Neural cell (in vitro differentiated cells): ENCODE measurements around the gene MDM4. TPM values are rescaled to one million over a fixed set of nuclear protein-coding genes. Genes with fewer than 3 reads are reported as not detected.

Experiments used
- H2AFZ ChIP-seq: fragments of 200-600, 300-800 bp; sonication (generic), shearing (Covaris generic); 2 replicates; pipeline ENCODE4 v1.6.0; 2014; ENCODE audit warnings: low read depth, mild to moderate bottlenecking, antibody characterized with exemption, low read length, moderate library complexity
- H3F3A ChIP-seq: fragments of 200-600 bp; shearing (Covaris generic); 2 replicates; pipeline ENCODE4 v1.6.1; 2016; ENCODE audit warnings: mild to moderate bottlenecking, moderate library complexity, mixed read lengths, antibody characterized with exemption, low read length; ENCODE audit not compliant: insufficient read depth, poor library complexity, severe bottlenecking
- H3K27ac ChIP-seq: fragments of 200-600, 300-800 bp; sonication (generic), shearing (Covaris generic); 2 replicates; pipeline ENCODE4 v1.5.1; 2014; ENCODE audit warnings: mild to moderate bottlenecking, low read length, moderate library complexity
- H3K27me3 ChIP-seq: fragments of 300-800, 200-600 bp; sonication (generic), shearing (Covaris generic); 2 replicates; pipeline ENCODE4 v1.6.0; 2014; ENCODE audit warnings: mild to moderate bottlenecking, low read depth, low read length, moderate library complexity; ENCODE audit not compliant: insufficient read depth
- H3K36me3 ChIP-seq: fragments of 300-800, 200-600 bp; sonication (generic), shearing (Covaris generic); 2 replicates; pipeline ENCODE4 v1.5.1; 2014; ENCODE audit warnings: mild to moderate bottlenecking, antibody characterized with exemption, low read length, moderate library complexity; ENCODE audit not compliant: insufficient read depth
- H3K4me2 ChIP-seq: fragments of 300-800, 200-600 bp; sonication (generic), shearing (Covaris generic); 2 replicates; pipeline ENCODE4 v1.6.0; 2014; ENCODE audit warnings: mild to moderate bottlenecking, low read length
- H3K4me3 ChIP-seq: fragments of 300-800, 200-600 bp; sonication (generic), shearing (Covaris generic); 2 replicates; pipeline ENCODE4 v1.5.1; 2014; ENCODE audit warnings: mild to moderate bottlenecking, low read length, moderate library complexity
- H3K79me2 ChIP-seq: fragments of 200-600 bp; shearing (Covaris generic); replicated peaks from 2 replicates; pipeline ENCODE4 v1.6.0; 2014; ENCODE audit warnings: mild to moderate bottlenecking, low read length, moderate library complexity; ENCODE audit not compliant: insufficient read depth
- H3K9ac ChIP-seq: fragments of 300-800, 200-600 bp; sonication (generic), shearing (Covaris generic); 2 replicates; pipeline ENCODE4 v1.6.1; 2016; ENCODE audit warnings: mild to moderate bottlenecking, low read length, mixed read lengths
- H3K9me2 ChIP-seq: fragments of 200-600 bp; shearing (Covaris generic); 2 replicates; pipeline ENCODE4 v1.6.1; 2016; ENCODE audit warnings: mild to moderate bottlenecking, low read length, mixed read lengths; ENCODE audit not compliant: insufficient read depth
- H3K9me3 ChIP-seq: fragments of 200-600, 300-800 bp; sonication (generic), shearing (Covaris generic); 2 replicates; pipeline ENCODE4 v1.6.1; 2016; ENCODE audit warnings: mild to moderate bottlenecking, mixed run types, low read length, moderate library complexity, mixed read lengths
- H4K20me1 ChIP-seq: fragments of 200-600 bp; shearing (Covaris generic); 2 replicates; pipeline ENCODE4 v1.6.1; 2016; ENCODE audit warnings: mild to moderate bottlenecking, mixed run types; ENCODE audit not compliant: insufficient read depth
- CTCF ChIP-seq: fragments of 450-650 bp; IDR thresholded peaks from 2 replicates; pipeline ENCODE4 v1.5.1; 2014; ENCODE audit warnings: antibody characterized with exemption, mild to moderate bottlenecking, moderate library complexity; ENCODE audit not compliant: poor library complexity, severe bottlenecking
- EP300 ChIP-seq: fragments of 450-650 bp; conservative IDR thresholded peaks from 2 replicates; pipeline ENCODE4 v1.6.1; 2014; ENCODE audit warnings: antibody characterized with exemption, mild to moderate bottlenecking, moderate library complexity; ENCODE audit not compliant: poor library complexity, severe bottlenecking
- EZH2 ChIP-seq: fragments of 200-600, 300-800 bp; shearing (Covaris generic), sonication (generic); IDR thresholded peaks from 2 replicates; pipeline ENCODE4 v1.6.1; 2014; ENCODE audit warnings: antibody characterized with exemption, low read length, borderline replicate concordance, mild to moderate bottlenecking; ENCODE audit not compliant: insufficient read depth, poor library complexity, severe bottlenecking
- MXI1 ChIP-seq: fragments of 450-650 bp; conservative IDR thresholded peaks from 2 replicates; pipeline ENCODE4 v1.6.1; 2014; ENCODE audit warnings: antibody characterized with exemption, mild to moderate bottlenecking; ENCODE audit not compliant: poor library complexity, severe bottlenecking
- POLR2AphosphoS5 ChIP-seq: IDR thresholded peaks from 2 replicates; pipeline ENCODE4 v1.6.1; 2012
- RAD21 ChIP-seq: fragments of 450-650 bp; conservative IDR thresholded peaks from 2 replicates; pipeline ENCODE4 v1.6.1; 2014; ENCODE audit warnings: antibody characterized with exemption, mild to moderate bottlenecking, moderate library complexity
- SMC3 ChIP-seq: fragments of 450-650 bp; conservative IDR thresholded peaks from 2 replicates; pipeline ENCODE4 v1.6.1; 2014; ENCODE audit warnings: antibody characterized with exemption, mild to moderate bottlenecking, moderate library complexity; ENCODE audit not compliant: poor library complexity
- TAF1 ChIP-seq: IDR thresholded peaks from 2 replicates; pipeline ENCODE4 v1.6.1; 2012; ENCODE audit warnings: low read depth
- polyA plus RNA-seq: library from polyadenylated mRNA; depleted of rRNA; stranded (reverse); fragments of >200 nt; gene quantifications from 2 replicates; pipeline ENCODE4 v1.2.3, GENCODE V29; 2014
- TF ChIP-seq, protein P1 (sequence below): IDR thresholded peaks from 2 replicates; pipeline ENCODE4 v1.6.1; 2012; ENCODE audit warnings: borderline replicate concordance

The MDM4 gene
- polyA plus RNA-seq, 1 donor from 2014 or later = 36.8 TPM

- no peaks in the 10 kb centered on the region for H3K9me2 ChIP-seq
- H3K9me3 ChIP-seq = no peaks in the 10 kb centered on the region
- H4K20me1 ChIP-seq = no peaks in the 10 kb centered on the region
- H3K36me3 ChIP-seq = no peaks in the 10 kb centered on the region
- no peaks in the 10 kb centered on the region for H3K27me3 ChIP-seq
- no peak overlapping the region for H3K27ac ChIP-seq
- H3K9ac ChIP-seq = no peak overlapping the region
- H3K4me3 ChIP-seq = no peak overlapping the region
- no peaks in the 10 kb centered on the region for H3K79me2 ChIP-seq
- H3K4me2 ChIP-seq = no peak overlapping the region
- TF ChIP-seq EP300 = no peak
- TF ChIP-seq, protein P1, sequence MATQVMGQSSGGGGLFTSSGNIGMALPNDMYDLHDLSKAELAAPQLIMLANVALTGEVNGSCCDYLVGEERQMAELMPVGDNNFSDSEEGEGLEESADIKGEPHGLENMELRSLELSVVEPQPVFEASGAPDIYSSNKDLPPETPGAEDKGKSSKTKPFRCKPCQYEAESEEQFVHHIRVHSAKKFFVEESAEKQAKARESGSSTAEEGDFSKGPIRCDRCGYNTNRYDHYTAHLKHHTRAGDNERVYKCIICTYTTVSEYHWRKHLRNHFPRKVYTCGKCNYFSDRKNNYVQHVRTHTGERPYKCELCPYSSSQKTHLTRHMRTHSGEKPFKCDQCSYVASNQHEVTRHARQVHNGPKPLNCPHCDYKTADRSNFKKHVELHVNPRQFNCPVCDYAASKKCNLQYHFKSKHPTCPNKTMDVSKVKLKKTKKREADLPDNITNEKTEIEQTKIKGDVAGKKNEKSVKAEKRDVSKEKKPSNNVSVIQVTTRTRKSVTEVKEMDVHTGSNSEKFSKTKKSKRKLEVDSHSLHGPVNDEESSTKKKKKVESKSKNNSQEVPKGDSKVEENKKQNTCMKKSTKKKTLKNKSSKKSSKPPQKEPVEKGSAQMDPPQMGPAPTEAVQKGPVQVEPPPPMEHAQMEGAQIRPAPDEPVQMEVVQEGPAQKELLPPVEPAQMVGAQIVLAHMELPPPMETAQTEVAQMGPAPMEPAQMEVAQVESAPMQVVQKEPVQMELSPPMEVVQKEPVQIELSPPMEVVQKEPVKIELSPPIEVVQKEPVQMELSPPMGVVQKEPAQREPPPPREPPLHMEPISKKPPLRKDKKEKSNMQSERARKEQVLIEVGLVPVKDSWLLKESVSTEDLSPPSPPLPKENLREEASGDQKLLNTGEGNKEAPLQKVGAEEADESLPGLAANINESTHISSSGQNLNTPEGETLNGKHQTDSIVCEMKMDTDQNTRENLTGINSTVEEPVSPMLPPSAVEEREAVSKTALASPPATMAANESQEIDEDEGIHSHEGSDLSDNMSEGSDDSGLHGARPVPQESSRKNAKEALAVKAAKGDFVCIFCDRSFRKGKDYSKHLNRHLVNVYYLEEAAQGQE = no peak
- TF ChIP-seq TAF1 = no peak
- no peak for TF ChIP-seq CTCF
- no peak for TF ChIP-seq POLR2AphosphoS5
- no peak for TF ChIP-seq SMC3
- no peak for TF ChIP-seq EZH2
- no peak for TF ChIP-seq RAD21
- TF ChIP-seq MXI1 = no peak
- no peak overlapping the region for H2AFZ ChIP-seq
- no peaks in the 10 kb centered on the region for H3F3A ChIP-seq
Observed at GRCh38 chr1:204579681-204580080, 63.5 kb downstream of the MDM4 start.

GRCh38 chr1:204580862-204581261 is 64.7 kb downstream of the MDM4 start:
- Histone ChIP-seq H3K27me3 (no peaks in the 10 kb centered on the region), H3F3A (no peaks in the 10 kb centered on the region)
- TF ChIP-seq POLR2AphosphoS5 (no peak), SMC3 (no peak), MXI1 (no peak), RAD21 (no peak), CTCF (no peak)
- TF ChIP-seq, protein P1 = no peak

More at GRCh38 chr1:204580862-204581261, 64.7 kb downstream of the MDM4 start:
- H4K20me1 ChIP-seq = no peaks in the 10 kb centered on the region
- no peaks in the 10 kb centered on the region for H3K36me3 ChIP-seq
- H3K4me2 ChIP-seq = no peak overlapping the region
- no peaks in the 10 kb centered on the region for H3K79me2 ChIP-seq
- H3K9ac ChIP-seq = no peak overlapping the region
- H2AFZ ChIP-seq = no peak overlapping the region
- H3K4me3 ChIP-seq = no peak overlapping the region
- H3K9me3 ChIP-seq = no peaks in the 10 kb centered on the region
- no peak overlapping the region for H3K27ac ChIP-seq
- no peaks in the 10 kb centered on the region for H3K9me2 ChIP-seq
